Raji (cell line): Measurements from ENCODE around the gene AGAP1.

Source experiments
- POLR2A ChIP-seq: IDR thresholded peaks from 2 replicates; pipeline ENCODE4 v1.6.1; 2011; ENCODE audit warnings: low read depth, low read length, control low read depth; ENCODE audit not compliant: insufficient read depth

AGAP1 gene

DNA sequence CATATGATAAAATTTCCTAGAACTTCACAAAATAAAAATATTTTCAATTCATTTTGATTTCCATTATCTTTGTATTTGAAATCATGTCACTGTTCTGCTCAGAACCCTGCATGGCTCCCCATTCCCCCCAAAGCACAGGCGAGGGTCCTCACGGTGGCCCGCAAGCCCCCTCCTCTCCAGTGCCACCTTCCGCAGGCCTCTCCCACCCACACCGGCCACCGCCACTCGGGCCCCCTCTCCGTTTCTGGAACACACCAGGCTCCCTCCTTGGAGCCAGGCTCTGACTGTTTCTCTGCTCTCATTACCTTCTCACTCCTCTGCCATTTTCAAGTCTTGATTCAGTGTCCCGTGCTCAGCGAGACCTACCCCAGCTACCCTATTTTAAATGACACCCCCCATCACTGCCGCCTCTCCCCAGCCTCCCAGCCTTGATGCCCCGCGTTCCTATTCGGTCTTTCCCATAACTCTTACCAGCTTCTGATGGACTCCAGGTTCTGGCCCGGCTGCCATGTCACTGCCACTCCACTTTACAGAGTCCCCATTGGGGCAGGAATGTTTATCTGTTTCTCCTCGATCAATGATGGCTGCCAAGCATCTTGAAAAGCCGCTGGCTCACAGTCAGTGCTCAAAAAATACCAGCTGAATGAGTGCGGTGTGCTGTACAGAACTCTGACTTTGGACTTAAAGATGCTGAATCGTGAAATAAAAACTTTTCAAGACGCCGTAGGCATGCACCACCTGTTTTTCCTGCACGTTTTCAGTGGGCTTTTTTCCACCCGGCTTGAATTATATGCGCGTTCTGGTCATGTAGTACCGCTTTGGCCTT lies 473.3 kb downstream of the AGAP1 start:
- no peak for TF ChIP-seq POLR2A

- TF ChIP-seq POLR2A: no peak
Measured at GRCh38 chr2:235968155-235968554, 474.3 kb downstream of the AGAP1 start.

GRCh38 chr2:235968616-235969324 lies 474.9 kb downstream of the AGAP1 start:
- TF ChIP-seq POLR2A: no peak

- no peak for TF ChIP-seq POLR2A
Measured at GRCh38 chr2:235970204-235971040, 476.6 kb downstream of the AGAP1 start.

- no peak for TF ChIP-seq POLR2A
Measured at GRCh38 chr2:235976516-235976915, 482.7 kb downstream of the AGAP1 start.

- no peak for TF ChIP-seq POLR2A
Measured at GRCh38 chr2:235976956-235977355, 483.1 kb downstream of the AGAP1 start.

- TF ChIP-seq POLR2A: no peak
Measured at GRCh38 chr2:235977445-235977844, 483.6 kb downstream of the AGAP1 start.

- no peak for TF ChIP-seq POLR2A
Measured at GRCh38 chr2:235978022-235978421, 484.2 kb downstream of the AGAP1 start.

- no peak for TF ChIP-seq POLR2A
Measured at GRCh38 chr2:235979037-235979436, 485.2 kb downstream of the AGAP1 start.

DNA sequence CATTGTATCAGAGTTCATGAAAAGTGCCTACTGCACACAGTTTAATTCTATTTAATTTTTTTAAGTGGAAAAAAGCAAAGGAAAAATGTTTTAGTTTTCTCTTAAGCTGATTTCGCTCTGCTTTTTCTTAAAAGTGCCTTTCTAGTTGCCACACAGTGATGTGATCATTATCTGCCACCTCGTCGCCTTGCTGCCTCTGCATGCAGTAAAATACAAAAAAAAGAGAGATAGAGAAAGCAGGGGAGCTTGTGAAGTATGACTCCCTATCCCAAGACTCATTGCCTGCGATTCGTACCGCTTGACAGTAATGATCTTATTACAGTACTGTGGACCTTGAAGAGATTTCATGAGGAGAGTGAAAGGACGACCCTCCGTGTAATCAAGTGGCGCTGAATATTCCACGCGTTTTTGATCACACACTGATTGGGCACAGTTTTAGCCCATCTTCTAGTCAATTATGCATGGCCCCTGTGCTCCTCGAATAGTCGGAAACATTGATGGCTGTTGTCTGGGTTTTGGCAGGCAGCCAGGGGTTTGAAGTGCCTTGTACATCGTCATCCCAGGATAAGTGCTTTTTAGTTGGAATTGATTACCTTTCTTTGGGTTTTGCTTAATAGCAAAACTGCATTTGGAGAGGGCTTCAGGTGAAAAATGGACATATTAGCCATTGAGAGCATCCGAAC lies 486.1 kb downstream of the AGAP1 start:
- no peak for TF ChIP-seq POLR2A

DNA sequence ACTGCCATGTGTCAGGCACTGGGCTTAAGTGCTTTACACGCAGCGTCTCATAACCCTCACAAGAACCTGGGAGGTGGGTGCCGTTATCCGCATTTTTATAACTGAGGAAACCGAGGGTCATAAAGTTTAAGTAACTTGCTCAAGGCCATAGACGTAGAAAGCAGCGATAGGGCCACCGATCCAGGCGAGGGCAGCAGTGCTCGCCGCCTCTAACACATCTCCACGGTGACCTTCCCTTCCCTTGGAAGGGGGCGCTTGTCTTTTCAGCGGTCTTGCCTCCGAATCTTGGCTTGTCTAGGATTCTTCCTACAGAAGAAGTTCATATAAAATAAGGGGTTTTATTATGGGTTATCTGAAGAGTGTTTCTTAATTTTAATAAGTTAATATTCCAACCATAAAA lies 487.8 kb downstream of the AGAP1 start:
- no peak for TF ChIP-seq POLR2A

- no peak for TF ChIP-seq POLR2A
Measured at GRCh38 chr2:235983016-235983415, 489.2 kb downstream of the AGAP1 start.

DNA sequence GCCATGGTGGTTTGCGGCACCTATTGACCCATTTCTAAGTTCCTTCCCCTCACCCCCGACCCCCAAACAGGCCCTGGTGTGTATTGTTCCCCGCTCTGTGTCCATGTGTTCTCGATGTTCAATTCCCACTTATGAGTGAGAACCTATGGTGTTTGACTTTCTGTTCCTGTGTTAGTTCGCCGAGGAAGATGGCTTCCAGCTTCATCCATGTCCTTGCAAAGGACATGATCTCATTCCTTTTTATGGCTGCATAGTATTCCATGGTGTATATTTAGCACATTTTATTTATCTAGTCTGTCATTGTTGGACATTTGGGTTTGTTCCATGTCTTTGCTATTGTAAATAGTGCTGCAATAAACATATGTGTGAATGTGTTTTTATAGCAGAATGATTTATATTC lies 490.7 kb downstream of the AGAP1 start:
- TF ChIP-seq POLR2A: no peak

DNA sequence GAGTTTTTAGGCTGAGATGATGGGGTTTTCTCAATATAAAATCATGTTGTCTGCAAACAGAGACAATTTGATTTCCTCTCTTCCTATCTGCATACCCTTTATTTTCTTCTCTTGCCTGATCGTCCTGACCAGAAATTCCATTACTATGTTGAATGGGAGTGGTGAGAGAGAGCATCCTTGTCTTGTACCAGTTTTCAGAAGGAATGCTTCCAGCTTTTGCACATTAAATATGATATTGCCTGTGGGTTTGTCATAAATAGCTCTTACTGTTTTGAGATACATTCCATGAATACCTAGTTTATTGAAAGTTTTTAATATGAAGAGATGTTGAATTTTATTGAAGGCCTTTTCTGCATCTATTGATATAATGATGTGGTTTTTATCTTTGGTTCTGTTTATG lies 492.5 kb downstream of the AGAP1 start:
- TF ChIP-seq POLR2A: no peak
